Endothelial cell of umbilical vein (primary cell): ENCODE results near the gene ATP2C2. TPM values are rescaled to one million over a fixed set of nuclear protein-coding genes. Genes with fewer than 3 reads are reported as not detected.

Source experiments
- BruUV-seq: library from RNA; stranded (reverse); fragments of 400-500 nt; replicated peaks from 2 replicates; lab custom pipeline; 2021; lab: Mats Ljungman, UMichigan
- CTCF ChIA-PET: fragments of 300-600, 350-600 bp; sonication (Branson Sonifier 250); formaldehyde crosslinking; loops from one replicate; lab custom pipeline; 2021; ENCODE audit warnings: antibody characterized with exemption, inconsistent platforms; lab: Charles Lee
- POLR2A ChIA-PET: fragments of 300-600, 350-600 bp; sonication (Branson Sonifier 250); formaldehyde crosslinking; loops from one replicate; lab custom pipeline; 2021; ENCODE audit warnings: antibody characterized with exemption, inconsistent platforms; lab: Charles Lee
- DNase-seq: peaks from one replicate; pipeline ENCODE4 v3.0.0-alpha.2; 2011; ENCODE audit warnings: low read depth, low spot score
- FAIRE-seq: peaks from 2 replicates; lab custom pipeline; 2011; peaks lifted over from hg19 to GRCh38; lab: Jason Lieb, UNC
- H2AFZ ChIP-seq: 2 replicates; pipeline ENCODE4 v1.6.0; 2012; ENCODE audit warnings: low read depth, low read length, control low read depth, inconsistent platforms
- H3K27ac ChIP-seq: 2 replicates; pipeline ENCODE4 v1.5.1; 2011; ENCODE audit warnings: low read depth, mild to moderate bottlenecking, control low read depth, low read length, moderate library complexity; ENCODE audit not compliant: insufficient read depth
- H3K27me3 ChIP-seq, 2 experiments: 2 replicates each; pipeline versions ENCODE4 v1.6.0 to v1.6.1; 2011; ENCODE audit warnings: low read length in 2 of 2, mixed read lengths in 1 of 2; ENCODE audit not compliant: control insufficient read depth in 2 of 2, insufficient read depth in 2 of 2
- H3K36me3 ChIP-seq, 2 experiments: 2 replicates in 1 of 2; 3 replicates in 1 of 2; pipeline ENCODE4 v1.5.1; 2011; ENCODE audit warnings: low read length in 2 of 2, mild to moderate bottlenecking in 1 of 2, moderate library complexity in 1 of 2; ENCODE audit not compliant: control insufficient read depth in 2 of 2, insufficient read depth in 2 of 2; ENCODE audit errors: extremely low read depth in 1 of 2
- H3K4me1 ChIP-seq: 3 replicates; pipeline ENCODE4 v1.5.1; 2011; ENCODE audit warnings: mild to moderate bottlenecking, low read length; ENCODE audit not compliant: control insufficient read depth, insufficient read depth; ENCODE audit errors: extremely low read depth
- H3K4me2 ChIP-seq: 2 replicates; pipeline ENCODE4 v1.6.1; 2011; ENCODE audit warnings: low read length, control low read depth, mixed read lengths; ENCODE audit not compliant: insufficient read depth
- H3K4me3 ChIP-seq, 3 experiments: fragments of 200-600 bp in 1 of 3; sonication (generic), shearing (Covaris generic) in 1 of 3; replicated peaks in 1 of 3; 2 replicates each; pipeline ENCODE4 v1.5.1; 2011 to 2016; ENCODE audit warnings: control low read depth in 3 of 3, low read length in 3 of 3, mild to moderate bottlenecking in 2 of 3, inconsistent platforms in 1 of 3, low read depth in 1 of 3, moderate library complexity in 1 of 3; ENCODE audit not compliant: insufficient read depth in 1 of 3
- H3K79me2 ChIP-seq: 2 replicates; pipeline ENCODE4 v1.6.0; 2012; ENCODE audit warnings: low read length, inconsistent platforms; ENCODE audit not compliant: control insufficient read depth, insufficient read depth
- H3K9ac ChIP-seq: replicated peaks from 2 replicates; pipeline ENCODE3; 2011; ENCODE audit warnings: low read length, control low read depth; ENCODE audit not compliant: insufficient read depth; ENCODE audit errors: extremely low read depth
- H3K9me1 ChIP-seq: replicated peaks from 3 replicates; pipeline ENCODE4 v1.6.0; 2011; ENCODE audit warnings: mild to moderate bottlenecking, low read length; ENCODE audit not compliant: control insufficient read depth, insufficient read depth; ENCODE audit errors: extremely low read depth
- H3K9me3 ChIP-seq: replicated peaks from 2 replicates; pipeline ENCODE4 v1.5.1; 2012; ENCODE audit warnings: low read length, inconsistent platforms; ENCODE audit not compliant: control insufficient read depth, insufficient read depth
- H4K20me1 ChIP-seq: replicated peaks from 2 replicates; pipeline ENCODE3; 2011; ENCODE audit warnings: mild to moderate bottlenecking, low read length; ENCODE audit not compliant: control insufficient read depth, insufficient read depth; ENCODE audit errors: extremely low read depth
- CTCF ChIP-seq, 2 donors: IDR thresholded peaks; 1 replicate in 1 of 2; 2 replicates in 1 of 2; pipeline ENCODE4 v1.5.1; 2011; ENCODE audit warnings: low read length in 2 of 2, mild to moderate bottlenecking in 2 of 2, moderate library complexity in 2 of 2, control low read depth in 1 of 2, inconsistent platforms in 1 of 2, low read depth in 1 of 2; ENCODE audit not compliant: insufficient read depth in 1 of 2; ENCODE audit errors: extremely low read depth in 1 of 2
- EZH2 ChIP-seq: IDR thresholded peaks from 2 replicates; pipeline ENCODE4 v1.6.1; 2012; ENCODE audit warnings: borderline replicate concordance, low read depth, mild to moderate bottlenecking, moderate library complexity, low read length, inconsistent platforms; ENCODE audit not compliant: severe bottlenecking
- FOS ChIP-seq: IDR thresholded peaks from 2 replicates; pipeline ENCODE4 v1.6.1; 2011; ENCODE audit warnings: mild to moderate bottlenecking, low read length, moderate library complexity, borderline replicate concordance; ENCODE audit not compliant: insufficient read depth
- GATA2 ChIP-seq: IDR thresholded peaks from 2 replicates; pipeline ENCODE4 v1.7.0; 2011; ENCODE audit warnings: low read depth, mild to moderate bottlenecking, moderate library complexity, mixed read lengths, low read length; ENCODE audit not compliant: insufficient read length, insufficient read depth
- JUN ChIP-seq: IDR thresholded peaks from 2 replicates; pipeline ENCODE4 v1.6.1; 2011; ENCODE audit warnings: borderline replicate concordance, low read depth; ENCODE audit not compliant: insufficient read length, insufficient read depth
- MAX ChIP-seq: IDR thresholded peaks from 2 replicates; pipeline ENCODE4 v1.6.1; 2011; ENCODE audit not compliant: insufficient read depth, insufficient read length
- MYC ChIP-seq: IDR thresholded peaks from one replicate; pipeline ENCODE4 v1.6.1; 2011; ENCODE audit warnings: mild to moderate bottlenecking, low read depth, low read length
- POLR2A ChIP-seq: IDR thresholded peaks from 2 replicates; pipeline ENCODE4 v1.6.1; 2012; ENCODE audit warnings: low read depth, mild to moderate bottlenecking, control low read depth, low read length
- POLR2AphosphoS5 ChIP-seq: IDR thresholded peaks from 2 replicates; pipeline ENCODE4 v1.6.1; 2012; ENCODE audit warnings: low read depth, mild to moderate bottlenecking, control low read depth, low read length, moderate library complexity; ENCODE audit not compliant: insufficient read depth
- dilution Hi-C: fragments of 300-500 bp; cut with MboI; formaldehyde crosslinking; loops from one replicate; pipeline ENCODE4 v1.15.0; 2019; ENCODE audit warnings: low sequenced_read_pairs; ENCODE audit not compliant: extremely low pct_ligation_motif_present
- intact Hi-C: fragments of 100-400 bp; cut with micrococcal nuclease; formaldehyde crosslinking; loops from one replicate; pipeline ENCODE4 v1.10.0; 2022
- polyA plus RNA-seq, 4 experiments: library from polyadenylated mRNA; depleted of rRNA in 3 of 4; stranded (reverse) in 3 of 4; unstranded in 1 of 4; fragments of >200 nt; gene quantifications; 2 replicates each; pipeline versions ENCODE4 v1.2.1 to v1.2.3, GENCODE V29; 2011 to 2012; ENCODE audit warnings: missing spikeins in 1 of 4
- total RNA-seq: library from RNA; stranded (reverse); gene quantifications from 2 replicates; pipeline ENCODE4 v1.2.3, GENCODE V29; 2021

Gene ATP2C2
- total and polyA plus RNA-seq, 2 donors (not counting 3 experiments of a cell fraction or from before 2014, with no cell fraction given), result not detected

GRCh38 chr16:84366208-84366607, 2.1 kb upstream of the ATP2C2 start:
- no TSS peak for BruUV-seq
- H4K20me1 ChIP-seq, result no peaks in the 10 kb centered on the region
- H3K79me2 ChIP-seq, result no peaks in the 10 kb centered on the region
- no peak overlapping the region for H3K9ac ChIP-seq
- H3K36me3 ChIP-seq, result no peaks in the 10 kb centered on the region
- ChIA-PET CTCF (no interaction called here), POLR2A (no interaction called here)
- FAIRE-seq, result no peak
- H3K9me1 ChIP-seq, result no peaks in the 10 kb centered on the region
- no peak overlapping the region for H2AFZ ChIP-seq
- dilution Hi-C loops, result no loop called here
- H3K4me2 ChIP-seq, result no peak overlapping the region
- no peak for DNase-seq
- no peak for TF ChIP-seq MYC
- TF ChIP-seq FOS, result no peak
- no peak for TF ChIP-seq MAX
- no peak for TF ChIP-seq CTCF (IDR thresholded peaks at IDR 0.05; ENCODE audit: extremely low read depth in 1 of 2, insufficient read depth in 1 of 2, low read depth in 1 of 2, low read length in 2 of 2)
- TF ChIP-seq POLR2A, result no peak
- TF ChIP-seq POLR2AphosphoS5, result no peak
- TF ChIP-seq JUN, result no peak
- no peak for TF ChIP-seq EZH2
- TF ChIP-seq GATA2, result no peak
- H3K9me3 ChIP-seq, result no peaks in the 10 kb centered on the region
- no peak overlapping the region for H3K27ac ChIP-seq
- intact Hi-C loops, result no loop called here
- H3K4me3 ChIP-seq, result no peak overlapping the region
- H3K4me1 ChIP-seq, result no peaks in the 10 kb centered on the region
- peaks cover 33 to 36% of the 10 kb centered on the region in 2 experiments for H3K27me3 ChIP-seq
